Testis (tissue), 3 donors: Measurements from ENCODE around the gene SLC26A5. TPM values are rescaled to one million over a fixed set of nuclear protein-coding genes. Genes with fewer than 3 reads are reported as not detected.

Experiments used
- DNase-seq: peaks from one replicate; pipeline ENCODE4 v3.0.0-alpha.2; 2019
- H3K27ac ChIP-seq, 2 donors: fragments of 200-600 bp; sonication (generic); one replicate each; pipeline ENCODE4 v1.5.1; 2019
- H3K27me3 ChIP-seq: fragments of 200-600 bp; sonication (generic); one replicate; pipeline ENCODE4 v1.5.1; 2019
- H3K36me3 ChIP-seq: fragments of 200-600 bp; sonication (generic); one replicate; pipeline ENCODE4 v1.5.1; 2017; ENCODE audit warnings: low read depth; ENCODE audit errors: missing control alignments
- H3K4me1 ChIP-seq: fragments of 200-600 bp; sonication (generic); one replicate; pipeline ENCODE4 v1.5.1; 2019
- H3K4me3 ChIP-seq, 2 donors: fragments of 200-600 bp; sonication (generic); one replicate each; pipeline ENCODE4 v1.5.1; 2017 to 2019
- H3K9me3 ChIP-seq: fragments of 200-600 bp; sonication (generic); one replicate; pipeline ENCODE4 v1.5.1; 2017
- CTCF ChIP-seq, 3 experiments: fragments of 450-650 bp in 2 of 3; fragments of 200-600 bp in 1 of 3; sonication (generic) in 1 of 3; IDR thresholded peaks; one replicate each; pipeline ENCODE4 v1.5.1; 2016 to 2019; ENCODE audit warnings: antibody characterized with exemption in 3 of 3, mild to moderate bottlenecking in 2 of 3, moderate library complexity in 1 of 3
- POLR2A ChIP-seq: fragments of 450-650 bp; IDR thresholded peaks from one replicate; pipeline ENCODE4 v1.6.1; 2017; ENCODE audit warnings: antibody characterized with exemption, mild to moderate bottlenecking, moderate library complexity
- WGBS, 2 donors: methylation state at CpG; one replicate each; pipeline ENCODE4 v1.1.5; 2018; 5-methylcytosine and 5-hydroxymethylcytosine counted together
- intact Hi-C: fragments of 100-400 bp; cut with DNase I; formaldehyde crosslinking; loops from one replicate; pipeline ENCODE4 v1.15.1; 2023; ENCODE audit warnings: low total_unique reads
- polyA plus RNA-seq: library from polyadenylated mRNA; stranded (reverse); fragments of 350-450 nt; fragmentation: Illumina TruSeq; extraction: RNeasy Lipid Tissue Mini Kit (QIAGEN cat#74804); gene quantifications from one replicate; pipeline ENCODE4 v1.2.3, GENCODE V29; 2014; ENCODE audit warnings: low read depth, low replicate concordance; ENCODE audit not compliant: insufficient read depth
- total RNA-seq, 2 donors: library from RNA; depleted of rRNA; stranded (reverse); fragments of >200 nt; gene quantifications; one replicate each; pipeline ENCODE4 v1.2.3, GENCODE V29; 2016

Gene SLC26A5
- total and polyA plus RNA-seq, 3 donors from 2014 or later: 0.41 to 1.7 (median 1.3) TPM

- Histone ChIP-seq H3K9me3 (no peaks in the 10 kb centered on the region), H3K36me3 (no peaks in the 10 kb centered on the region), H3K27me3 (no peaks in the 10 kb centered on the region), H3K4me1 (no peaks in the 10 kb centered on the region), H3K4me3 (no peak overlapping the region), H3K27ac (no peak overlapping the region)
- intact Hi-C loops: no loop called here
- WGBS, 2 donors: 44 to 53% methylated on average over 2 of the region's 2 CpGs
- DNase-seq: no peak
- TF ChIP-seq POLR2A (no peak), CTCF (IDR thresholded peaks at IDR 0.05) (no peak)
These were observed 47.4 kb downstream of the SLC26A5 start for GRCh38 chr7:103398483-103399127.

GRCh38 chr7:103396471-103396870, 49.5 kb downstream of the SLC26A5 start:
- WGBS, 2 donors: 67 to 78% methylated on average over 8 of the region's 8 CpGs
- Histone ChIP-seq H3K36me3 (no peaks in the 10 kb centered on the region), H3K27me3 (no peaks in the 10 kb centered on the region), H3K4me3 (no peak overlapping the region), H3K27ac (no peak overlapping the region), H3K4me1 (no peaks in the 10 kb centered on the region), H3K9me3 (no peaks in the 10 kb centered on the region)
- DNase-seq: no peak
- intact Hi-C loops: no loop called here
- TF ChIP-seq CTCF (IDR thresholded peaks at IDR 0.05) (no peak), POLR2A (no peak)

- H3K27ac ChIP-seq: no peak overlapping the region
- no peak overlapping the region for H3K4me3 ChIP-seq
- H3K9me3 ChIP-seq: no peaks in the 10 kb centered on the region
- TF ChIP-seq CTCF (IDR thresholded peaks at IDR 0.05) (no peak), POLR2A (no peak)
- intact Hi-C loops: no loop called here
- 61 to 77% methylated on average over 1 of the region's 1 CpG for WGBS, 2 donors
- H3K27me3 ChIP-seq: no peaks in the 10 kb centered on the region
- no peaks in the 10 kb centered on the region for H3K36me3 ChIP-seq
- H3K4me1 ChIP-seq: no peaks in the 10 kb centered on the region
- no peak for DNase-seq
These were observed 50.9 kb downstream of the SLC26A5 start for GRCh38 chr7:103395071-103395470.

GRCh38 chr7:103394566-103394965, 51.4 kb downstream of the SLC26A5 start:
- H3K9me3 ChIP-seq: no peaks in the 10 kb centered on the region
- no peaks in the 10 kb centered on the region for H3K4me1 ChIP-seq
- H3K27me3 ChIP-seq: no peaks in the 10 kb centered on the region
- no peaks in the 10 kb centered on the region for H3K36me3 ChIP-seq
- WGBS, 2 donors: 70 to 93% methylated on average over 4 of the region's 4 CpGs
- no peak overlapping the region for H3K27ac ChIP-seq
- intact Hi-C loops: no loop called here
- TF ChIP-seq CTCF (IDR thresholded peaks at IDR 0.05): no peak
- TF ChIP-seq POLR2A: no peak
- no peak overlapping the region for H3K4me3 ChIP-seq
- DNase-seq: no peak

- 83 to 89% methylated on average over 2 of the region's 2 CpGs for WGBS, 2 donors
- TF ChIP-seq CTCF (IDR thresholded peaks at IDR 0.05) (no peak), POLR2A (no peak)
- Histone ChIP-seq H3K4me3 (no peak overlapping the region), H3K27me3 (no peaks in the 10 kb centered on the region), H3K9me3 (no peaks in the 10 kb centered on the region), H3K36me3 (no peaks in the 10 kb centered on the region), H3K4me1 (no peaks in the 10 kb centered on the region), H3K27ac (no peak overlapping the region)
- DNase-seq: no peak
- intact Hi-C loops: no loop called here
These were observed 54.0 kb downstream of the SLC26A5 start for GRCh38 chr7:103391976-103392375.
